Hepatocyte (in vitro differentiated cells): ENCODE measurements around the gene SLBP.

ENCODE experiments used
- EZH2 ChIP-seq: fragments of 200-600 bp; sonication (generic); IDR thresholded peaks from 2 replicates; pipeline ENCODE4 v1.6.1; 2016; ENCODE audit warnings: antibody characterized with exemption, mild to moderate bottlenecking, borderline replicate concordance
- EZH2phosphoT487 ChIP-seq: fragments of 200-600 bp; sonication (generic); IDR thresholded peaks from one replicate; pipeline ENCODE4 v1.6.1; 2018; ENCODE audit warnings: antibody characterized with exemption, mild to moderate bottlenecking, low read depth, moderate library complexity; ENCODE audit not compliant: unreplicated experiment, severe bottlenecking
- TF ChIP-seq, protein P1 (sequence below): fragments of 200-600 bp; sonication (generic); IDR thresholded peaks from 2 replicates; pipeline ENCODE4 v1.5.1; 2016; ENCODE audit warnings: antibody characterized with exemption, mild to moderate bottlenecking; ENCODE audit not compliant: poor library complexity

DNA sequence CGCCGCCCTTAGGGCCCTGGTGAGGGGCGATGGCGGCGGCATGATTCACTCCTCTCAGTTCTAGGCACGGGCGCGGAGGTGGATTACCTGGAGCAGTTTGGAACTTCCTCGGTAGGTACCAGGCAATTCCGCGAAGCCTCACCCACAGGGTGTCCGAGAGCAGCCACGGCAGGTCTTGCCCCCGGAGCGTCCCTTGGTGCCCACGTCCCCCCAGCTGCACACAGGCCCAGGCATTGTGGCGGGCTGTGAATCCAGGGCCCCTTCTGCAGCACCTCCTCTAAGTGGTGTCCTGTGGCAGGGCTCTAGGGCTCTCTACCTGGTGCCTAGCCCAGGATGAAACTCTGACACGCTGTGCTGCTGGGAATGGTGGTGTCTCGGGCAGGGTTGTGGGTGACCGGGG lies 23.1 kb upstream of the SLBP start:
- TF ChIP-seq, protein P1, sequence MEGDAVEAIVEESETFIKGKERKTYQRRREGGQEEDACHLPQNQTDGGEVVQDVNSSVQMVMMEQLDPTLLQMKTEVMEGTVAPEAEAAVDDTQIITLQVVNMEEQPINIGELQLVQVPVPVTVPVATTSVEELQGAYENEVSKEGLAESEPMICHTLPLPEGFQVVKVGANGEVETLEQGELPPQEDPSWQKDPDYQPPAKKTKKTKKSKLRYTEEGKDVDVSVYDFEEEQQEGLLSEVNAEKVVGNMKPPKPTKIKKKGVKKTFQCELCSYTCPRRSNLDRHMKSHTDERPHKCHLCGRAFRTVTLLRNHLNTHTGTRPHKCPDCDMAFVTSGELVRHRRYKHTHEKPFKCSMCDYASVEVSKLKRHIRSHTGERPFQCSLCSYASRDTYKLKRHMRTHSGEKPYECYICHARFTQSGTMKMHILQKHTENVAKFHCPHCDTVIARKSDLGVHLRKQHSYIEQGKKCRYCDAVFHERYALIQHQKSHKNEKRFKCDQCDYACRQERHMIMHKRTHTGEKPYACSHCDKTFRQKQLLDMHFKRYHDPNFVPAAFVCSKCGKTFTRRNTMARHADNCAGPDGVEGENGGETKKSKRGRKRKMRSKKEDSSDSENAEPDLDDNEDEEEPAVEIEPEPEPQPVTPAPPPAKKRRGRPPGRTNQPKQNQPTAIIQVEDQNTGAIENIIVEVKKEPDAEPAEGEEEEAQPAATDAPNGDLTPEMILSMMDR: no peak
- TF ChIP-seq EZH2: no peak
- TF ChIP-seq EZH2phosphoT487: no peak
